ENCODE measurements around the gene SRBD1.

- TF ChIP-seq POLR2A (IDR thresholded peaks at IDR 0.05) (no peak), CTCF (IDR thresholded peaks at IDR 0.05) (no peak), EP300 (IDR thresholded peaks at IDR 0.05) (no peak)
Observed at GRCh38 chr2:45631955-45632354, 20.9 kb upstream of the SRBD1 start.

Data from stomach (tissue), 4 donors.